ENCODE measurements around the gene HAUS7. TPM values are rescaled to one million over a fixed set of nuclear protein-coding genes. Genes with fewer than 3 reads are reported as not detected.

HAUS7 gene
- polyA plus RNA-seq, 1 experiment, result 38.4 TPM

- no peak for TF ChIP-seq CTCF (IDR thresholded peaks at IDR 0.05; ENCODE audit: insufficient read depth, low read depth, low read length)
- ChIA-PET CTCF (interaction anchor here (8.7 kb wide), 1 partner anchor 33 kb away, joined by 132 read pairs; the partner anchor contains the start of gene HAUS7), POLR2A (no interaction called here)
- Histone ChIP-seq H3K27me3 (ENCODE audit: control insufficient read depth, insufficient read depth, low read length) (no peaks in the 10 kb centered on the region), H3K36me3 (ENCODE audit: control insufficient read depth, insufficient read depth, low read length) (peaks cover 16% of the 10 kb centered on the region), H3K4me3 (ENCODE audit: low read depth, low read length) (no peak overlapping the region)
- no peak for DNase-seq (ENCODE audit: low read depth)
These were observed 34.2 kb upstream of the HAUS7 start for GRCh38 chrX:153504445-153505016.

GRCh38 chrX:153502796-153503195, 32.4 kb upstream of the HAUS7 start:
- Histone ChIP-seq H3K27me3 (ENCODE audit: control insufficient read depth, insufficient read depth, low read length) (no peaks in the 10 kb centered on the region), H3K36me3 (ENCODE audit: control insufficient read depth, insufficient read depth, low read length) (peaks cover 16% of the 10 kb centered on the region), H3K4me3 (ENCODE audit: low read depth, low read length) (no peak overlapping the region)
- DNase-seq (ENCODE audit: low read depth), result no peak
- no peak for TF ChIP-seq CTCF (IDR thresholded peaks at IDR 0.05; ENCODE audit: insufficient read depth, low read depth, low read length)
- CTCF ChIA-PET, result interaction anchor here (0.9 kb wide), 1 partner anchor 42 kb away, joined by 3 read pairs; no protein-coding TSS in a partner anchor
- POLR2A ChIA-PET, result no interaction called here

- DNase-seq (ENCODE audit: low read depth), result no peak
- H3K4me3 ChIP-seq (ENCODE audit: low read depth, low read length), result no peak overlapping the region
- no peak for TF ChIP-seq CTCF (IDR thresholded peaks at IDR 0.05; ENCODE audit: insufficient read depth, low read depth, low read length)
- POLR2A ChIA-PET, result no interaction called here
- H3K27me3 ChIP-seq (ENCODE audit: control insufficient read depth, insufficient read depth, low read length), result no peaks in the 10 kb centered on the region
- CTCF ChIA-PET, result interaction anchor here (0.9 kb wide), 1 partner anchor 30 kb away, joined by 3 read pairs; no protein-coding TSS in a partner anchor
- H3K36me3 ChIP-seq (ENCODE audit: control insufficient read depth, insufficient read depth, low read length), result peaks cover 14% of the 10 kb centered on the region
These were observed 31.8 kb upstream of the HAUS7 start for GRCh38 chrX:153502131-153502530.

DNA sequence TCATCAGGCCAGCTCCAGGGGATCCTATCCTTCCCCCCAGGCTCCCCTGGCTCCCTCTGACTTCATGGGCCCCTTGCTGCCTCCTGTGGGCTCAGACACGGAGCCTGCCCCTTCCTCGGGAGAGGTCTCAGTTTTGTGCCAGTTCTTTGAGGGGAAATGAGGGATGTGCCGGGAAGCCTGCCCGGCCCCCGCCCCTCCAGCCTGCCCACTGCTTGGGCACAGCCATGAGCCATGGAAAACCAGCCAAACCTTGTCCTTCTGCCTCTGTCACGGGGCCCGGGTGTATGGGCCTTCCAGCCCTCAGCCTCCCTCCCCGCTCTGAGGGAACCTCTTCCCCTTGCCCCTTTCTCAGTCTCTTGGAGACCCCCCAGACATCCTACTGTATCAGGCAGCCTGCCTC, 31.2 kb upstream of the HAUS7 start:
- TF ChIP-seq CTCF (IDR thresholded peaks at IDR 0.05; ENCODE audit: insufficient read depth, low read depth, low read length), result no peak
- H3K27me3 ChIP-seq (ENCODE audit: control insufficient read depth, insufficient read depth, low read length), result no peaks in the 10 kb centered on the region
- ChIA-PET POLR2A (no interaction called here), CTCF (interaction anchor here (0.9 kb wide), 1 partner anchor 30 kb away, joined by 3 read pairs; no protein-coding TSS in a partner anchor)
- peaks cover 12% of the 10 kb centered on the region for H3K36me3 ChIP-seq (ENCODE audit: control insufficient read depth, insufficient read depth, low read length)
- DNase-seq (ENCODE audit: low read depth), result no peak
- H3K4me3 ChIP-seq (ENCODE audit: low read depth, low read length), result no peak overlapping the region

GRCh38 chrX:153500676-153501280, 30.4 kb upstream of the HAUS7 start:
- TF ChIP-seq CTCF (IDR thresholded peaks at IDR 0.05; ENCODE audit: insufficient read depth, low read depth, low read length), result no peak
- Histone ChIP-seq H3K36me3 (ENCODE audit: control insufficient read depth, insufficient read depth, low read length) (peaks cover 12% of the 10 kb centered on the region), H3K4me3 (ENCODE audit: low read depth, low read length) (no peak overlapping the region), H3K27me3 (ENCODE audit: control insufficient read depth, insufficient read depth, low read length) (no peaks in the 10 kb centered on the region)
- ChIA-PET POLR2A (no interaction called here), CTCF (interaction anchor here (0.9 kb wide), 1 partner anchor 29 kb away, joined by 3 read pairs; no protein-coding TSS in a partner anchor)
- no peak for DNase-seq (ENCODE audit: low read depth)

Measured in BJ (cell line).